SW480 (cell line): ENCODE results near the gene COL25A1.
"Not testable (repeated sequence)": the region's sequence is repeated elsewhere in the genome, so short reads cannot be mapped to it uniquely, and the experiment has no call there.

Experiments used
- DNase-seq: peaks from one replicate; pipeline ENCODE4 v3.0.0-alpha.2; 2016; ENCODE audit warnings: low spot score

Gene COL25A1

GRCh38 chr4:108903464-108904221, 398.8 kb downstream of the COL25A1 start:
- no peak for DNase-seq

GRCh38 chr4:108902769-108903168, 399.7 kb downstream of the COL25A1 start:
- DNase-seq = peak; percentile 63

GRCh38 chr4:108901291-108901690, 401.2 kb downstream of the COL25A1 start:
- no peak for DNase-seq

DNA sequence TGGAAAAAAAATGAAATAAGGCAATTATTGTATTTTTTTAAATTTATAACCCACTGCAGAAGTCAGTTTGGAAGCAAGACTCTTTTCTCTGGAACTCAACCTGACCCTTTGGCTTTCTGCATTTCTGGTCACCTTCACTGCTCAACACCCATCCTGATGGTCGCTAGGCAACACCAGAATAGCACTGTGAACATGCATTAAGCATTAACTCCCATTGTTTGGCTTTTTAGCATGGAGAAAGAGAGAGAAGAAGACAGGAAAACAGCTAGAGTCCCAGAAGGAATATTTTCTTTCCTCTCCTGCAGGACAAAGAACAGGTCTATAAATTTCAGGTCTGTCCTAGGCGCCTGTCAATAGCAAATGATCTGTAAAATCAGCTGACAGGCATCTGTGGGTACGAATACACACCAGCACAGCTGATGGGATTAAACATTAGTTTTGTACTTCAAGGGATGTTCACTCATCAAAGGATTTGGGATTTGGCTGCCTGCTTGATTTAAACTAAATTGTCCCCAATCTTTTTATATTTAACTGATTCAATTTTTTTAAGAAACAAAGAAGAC, 402.4 kb downstream of the COL25A1 start:
- no peak for DNase-seq

DNA sequence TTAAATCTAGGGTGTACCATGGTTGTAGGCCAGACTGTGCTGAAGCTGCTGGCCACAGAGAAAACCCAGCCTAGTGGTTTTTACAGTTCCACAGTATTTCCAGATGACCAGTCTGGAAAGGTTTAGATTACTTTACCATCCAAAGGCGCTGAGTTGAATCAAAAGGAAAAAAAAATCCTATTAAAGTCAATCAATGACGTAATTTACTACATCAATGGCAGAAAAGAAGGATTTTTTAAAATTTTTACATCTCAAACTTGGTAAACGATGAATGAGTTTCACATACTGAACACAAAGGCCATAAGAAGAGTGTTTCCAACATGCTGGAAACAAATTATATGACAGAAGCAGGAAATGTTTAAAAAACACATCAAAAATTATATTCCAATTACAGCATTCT, 409.0 kb downstream of the COL25A1 start:
- DNase-seq = no peak

DNA sequence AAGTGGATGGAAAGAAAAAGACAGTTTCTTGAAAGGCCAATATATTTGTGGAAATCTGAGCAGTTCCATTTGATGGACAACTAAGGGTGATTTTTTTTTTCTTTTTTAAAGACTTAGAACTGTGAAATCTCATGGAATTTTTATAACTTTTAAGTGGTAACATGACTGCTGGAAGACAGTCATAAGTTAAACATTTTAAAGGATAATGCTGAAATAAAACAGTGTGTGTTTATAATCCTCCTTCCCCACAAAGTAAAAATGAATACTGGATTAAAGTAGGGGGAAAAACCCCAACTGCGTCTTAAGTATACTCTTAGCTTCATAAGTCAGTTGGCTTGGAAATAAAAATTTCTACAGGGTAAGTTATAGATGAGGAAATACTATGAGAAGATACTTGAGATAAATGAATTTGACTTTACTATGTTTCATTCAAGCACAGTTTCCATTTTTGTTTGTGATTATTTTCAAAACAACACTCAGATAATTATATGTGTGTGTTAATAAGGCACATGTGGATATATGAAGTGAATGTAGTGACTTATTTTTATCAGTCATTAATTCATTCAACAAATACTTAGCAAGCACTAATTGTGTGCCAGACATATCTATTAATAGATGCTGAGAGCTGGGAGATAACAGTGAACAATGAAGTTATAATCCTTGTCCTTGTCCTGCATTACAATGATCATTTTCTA, 410.4 kb downstream of the COL25A1 start:
- DNase-seq = no peak

- DNase-seq = no peak
Measured at GRCh38 chr4:108890484-108890881, 412.0 kb downstream of the COL25A1 start.

DNA sequence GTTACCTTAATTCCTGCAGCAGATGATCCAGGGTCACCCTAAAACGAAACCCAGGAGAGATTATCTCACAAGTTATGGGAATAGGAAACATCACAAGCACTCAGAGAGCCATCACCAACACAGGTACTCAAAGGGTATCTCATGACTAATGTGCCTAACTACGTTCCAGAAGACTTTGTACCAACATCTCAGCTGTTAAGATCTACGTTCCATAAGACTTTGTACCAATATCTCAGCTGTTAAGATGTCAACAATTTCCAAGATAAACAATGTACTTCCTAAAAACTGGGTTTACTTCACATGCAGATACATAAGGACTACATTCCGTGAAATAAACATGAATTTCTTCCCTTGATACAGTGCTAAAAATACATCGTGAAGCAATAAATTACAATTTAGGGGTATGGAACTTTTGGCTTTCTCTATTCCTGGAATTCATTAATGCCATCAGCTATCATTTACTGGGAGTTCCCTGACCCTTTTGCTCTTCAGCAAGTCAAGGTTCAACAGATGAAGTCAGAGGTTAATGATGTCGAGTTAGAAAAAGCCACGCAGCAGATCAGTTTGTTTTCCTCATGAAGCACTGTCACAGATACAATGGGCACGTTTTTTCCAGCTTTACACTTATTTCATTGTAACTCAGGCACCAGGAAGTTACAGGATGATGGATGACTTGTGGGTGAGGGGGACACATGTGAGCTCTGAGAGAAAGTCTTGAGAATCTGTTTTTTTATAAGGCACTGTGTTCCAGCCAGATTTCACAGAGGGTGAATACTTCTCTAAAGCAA, 412.6 kb downstream of the COL25A1 start:
- no peak for DNase-seq

DNA sequence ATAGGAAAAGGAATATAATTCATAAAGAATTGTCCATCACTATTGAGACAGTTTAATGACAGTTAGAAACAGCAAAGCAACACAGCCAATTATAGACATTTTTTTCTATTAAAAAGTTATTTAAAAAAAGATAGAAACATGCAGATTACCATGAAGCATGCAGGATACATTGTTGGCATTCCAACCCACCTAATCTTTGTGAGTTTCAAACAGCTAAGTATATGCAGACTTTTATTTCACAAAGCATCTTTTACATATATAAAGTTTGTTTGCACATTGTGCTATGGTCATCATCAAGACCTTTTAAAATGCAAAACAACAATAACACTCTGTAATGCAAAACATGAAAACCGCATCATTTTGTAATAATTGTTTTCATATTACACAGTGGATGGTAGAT, 413.7 kb downstream of the COL25A1 start:
- no peak for DNase-seq

GRCh38 chr4:108887034-108887433, 415.4 kb downstream of the COL25A1 start:
- no peak for DNase-seq

DNA sequence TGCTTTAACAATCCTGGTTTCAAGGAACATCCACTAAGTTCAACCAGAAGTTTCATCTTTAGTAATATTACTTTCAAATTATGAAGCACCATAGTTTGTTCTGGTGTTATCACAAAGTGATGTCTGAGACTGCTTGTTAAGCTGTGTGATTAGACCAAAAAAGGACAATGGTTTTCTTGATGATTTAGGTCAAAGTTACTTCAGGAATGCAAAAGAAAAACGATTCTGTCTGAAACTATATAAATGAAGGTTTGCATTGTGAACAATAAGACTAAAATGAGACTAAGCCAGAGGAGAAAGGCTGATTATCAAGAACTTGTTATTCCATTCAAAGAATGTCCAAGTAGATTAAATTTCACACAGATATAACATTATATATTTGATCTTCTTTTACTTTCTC, 417.2 kb downstream of the COL25A1 start:
- no peak for DNase-seq

DNA sequence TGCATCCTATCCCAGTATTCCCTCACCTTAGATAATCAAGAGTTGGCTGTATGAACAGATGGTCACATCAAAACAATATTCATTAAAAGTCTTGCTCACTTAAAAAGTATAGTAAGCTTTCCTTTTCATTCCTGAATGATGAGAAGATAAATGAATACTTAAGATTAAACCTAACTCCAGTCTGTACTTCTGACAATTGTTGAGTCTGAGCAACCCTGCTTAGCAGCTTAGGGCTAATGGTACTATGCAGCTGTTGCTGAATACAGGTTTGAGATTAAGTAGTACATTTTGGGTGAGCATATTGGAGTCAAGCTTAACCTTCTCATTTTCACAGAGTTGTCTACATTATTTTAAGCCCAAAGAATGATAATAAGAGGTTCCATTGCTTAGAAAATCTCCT, 417.9 kb downstream of the COL25A1 start:
- no peak for DNase-seq

DNA sequence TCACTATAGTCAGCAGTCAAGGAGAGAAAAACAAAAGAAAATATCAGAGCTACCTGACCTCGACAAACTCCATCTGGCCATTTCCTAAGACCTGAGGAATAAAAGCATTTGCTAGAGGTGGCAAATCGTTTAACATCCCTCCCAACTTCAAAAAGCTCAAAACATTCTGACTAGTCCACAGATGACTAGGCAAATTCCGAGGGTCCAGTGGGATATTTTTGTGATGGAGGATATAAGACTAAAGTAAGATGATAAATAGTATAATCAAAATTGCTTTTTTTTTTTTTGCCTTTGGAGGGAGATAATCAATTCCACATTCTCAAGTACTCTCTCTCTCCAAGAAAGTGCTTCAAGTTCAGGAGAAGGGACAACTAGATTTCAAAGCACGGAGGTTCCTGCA, 420.5 kb downstream of the COL25A1 start:
- no peak for DNase-seq

DNA sequence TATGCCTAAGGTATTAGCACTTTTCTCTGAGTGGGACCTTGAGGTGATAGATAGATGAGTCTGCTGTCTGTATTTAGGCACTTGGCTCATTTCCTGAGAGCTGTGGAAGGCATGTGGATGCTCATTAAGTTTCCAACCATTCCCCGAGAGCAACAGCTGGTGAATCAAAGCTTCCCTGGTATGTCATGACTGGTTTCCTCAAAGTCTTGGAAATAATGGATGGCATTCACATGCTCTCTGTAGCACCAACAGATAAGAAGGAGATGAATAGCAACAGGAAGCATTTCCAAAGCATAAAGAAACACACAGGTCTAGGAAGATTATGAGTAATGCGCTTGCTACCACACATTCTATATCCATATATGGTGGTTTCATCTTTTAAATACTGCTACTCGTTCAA, 421.3 kb downstream of the COL25A1 start:
- no peak for DNase-seq

DNA sequence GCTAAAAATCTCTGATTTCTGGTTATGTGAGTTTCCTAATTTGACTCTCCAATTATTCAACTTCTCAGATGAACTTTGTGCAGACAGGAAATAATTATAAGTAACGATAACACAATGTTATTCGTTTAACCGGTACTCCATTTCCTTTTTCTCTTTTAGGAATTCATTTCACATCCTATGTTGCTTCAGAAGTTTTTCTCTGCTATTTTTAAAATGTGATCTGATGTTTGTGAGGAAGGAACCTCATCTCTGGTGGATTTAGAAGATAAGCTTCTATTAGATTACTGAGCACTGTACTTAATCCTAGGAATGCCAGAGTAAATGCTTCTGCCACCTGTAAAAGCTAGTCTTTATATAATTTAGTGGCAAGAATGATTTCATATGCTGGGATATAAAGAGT, 423.7 kb downstream of the COL25A1 start:
- no peak for DNase-seq

- DNase-seq = no peak
Measured at GRCh38 chr4:108877821-108878220, 424.6 kb downstream of the COL25A1 start.

DNA sequence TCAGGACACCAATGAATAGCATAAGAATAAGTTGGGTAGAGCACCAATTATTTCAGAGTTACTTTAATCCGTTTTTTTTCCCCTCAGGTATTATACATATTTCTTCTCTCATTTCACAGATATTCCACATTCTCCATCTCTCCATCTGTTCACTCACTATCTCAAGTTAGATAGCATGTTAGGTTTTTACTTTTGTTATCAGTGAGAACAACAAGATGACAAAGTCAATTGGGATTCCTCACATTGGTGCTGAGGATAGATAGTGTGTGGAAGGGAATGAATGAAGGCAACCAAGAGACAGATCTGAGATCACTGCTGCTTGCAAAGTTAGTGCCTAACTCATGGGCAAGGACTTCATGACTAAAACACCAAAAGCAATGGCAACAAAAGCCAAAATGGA, 427.7 kb downstream of the COL25A1 start:
- DNase-seq = no peak

DNA sequence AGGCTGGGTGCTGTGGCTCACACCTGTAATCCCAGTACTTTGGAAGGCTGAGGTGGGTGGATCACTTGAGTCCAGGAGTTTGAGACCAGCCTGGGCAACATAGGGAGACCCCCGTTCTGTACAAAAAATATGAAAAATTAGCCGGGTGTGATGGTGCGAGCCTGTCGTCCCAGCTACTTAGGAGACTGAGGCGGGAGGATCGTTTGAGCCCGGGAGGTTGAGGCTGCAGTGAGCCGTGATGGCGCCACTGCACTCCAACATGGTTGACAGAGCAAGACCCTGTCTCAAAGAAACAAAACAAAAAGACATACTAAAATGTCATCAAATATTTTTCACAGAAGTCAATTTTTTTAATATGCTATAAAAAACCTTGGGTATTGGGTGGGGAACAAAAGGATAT, 432.5 kb downstream of the COL25A1 start:
- not testable (repeated sequence) for DNase-seq

DNA sequence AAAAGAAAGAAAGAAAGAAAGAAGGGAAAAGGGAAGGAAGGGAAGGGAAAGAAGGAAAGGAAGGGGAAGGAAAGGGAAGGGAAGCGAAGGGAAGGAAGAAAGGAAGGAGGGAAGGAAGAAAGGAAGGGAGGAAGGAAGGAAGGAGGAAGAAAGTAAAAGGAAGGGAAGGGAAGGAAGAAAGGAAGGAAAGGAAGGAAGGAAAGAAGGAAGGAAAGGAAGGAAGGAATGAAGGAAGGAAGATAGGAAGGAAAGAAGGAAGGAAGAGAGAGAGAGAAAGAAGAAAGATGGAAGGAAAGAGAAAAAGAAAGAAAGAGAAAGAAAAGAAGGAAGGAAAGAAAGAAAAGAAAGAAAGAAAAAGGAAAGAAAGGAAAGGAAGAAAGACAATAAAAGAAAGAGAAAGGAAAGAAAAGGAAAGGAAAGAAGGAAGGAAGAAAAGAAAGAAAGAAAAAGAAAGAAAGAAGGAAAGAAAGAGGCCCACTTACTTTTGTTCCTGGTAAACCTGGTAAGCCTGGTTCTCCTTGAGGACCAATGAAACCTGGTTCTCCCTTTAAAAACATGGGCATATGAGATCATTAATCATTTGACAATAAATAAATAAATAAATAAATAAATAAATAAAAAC, 433.7 kb downstream of the COL25A1 start:
- DNase-seq = no peak

DNA sequence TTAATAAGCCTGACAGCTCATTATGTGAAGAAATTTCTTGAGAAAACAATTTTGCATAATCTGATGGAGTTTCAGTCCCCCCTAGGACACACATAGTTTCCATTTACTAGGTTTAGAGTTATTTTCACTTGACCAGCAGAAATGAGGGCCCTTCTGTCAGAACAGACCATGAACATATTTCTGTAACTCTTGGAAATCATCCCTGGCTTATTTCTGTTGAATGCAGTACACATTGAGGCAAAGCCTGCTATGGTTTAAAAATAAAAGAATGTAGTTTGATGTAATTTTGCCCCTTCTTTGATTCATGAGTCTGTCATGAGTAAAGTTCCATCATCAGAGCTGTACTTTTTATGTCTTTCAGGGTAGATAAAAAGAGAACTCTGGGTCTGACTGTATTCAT, 435.0 kb downstream of the COL25A1 start:
- DNase-seq = no peak

GRCh38 chr4:108861334-108861733, 441.1 kb downstream of the COL25A1 start:
- no peak for DNase-seq

DNA sequence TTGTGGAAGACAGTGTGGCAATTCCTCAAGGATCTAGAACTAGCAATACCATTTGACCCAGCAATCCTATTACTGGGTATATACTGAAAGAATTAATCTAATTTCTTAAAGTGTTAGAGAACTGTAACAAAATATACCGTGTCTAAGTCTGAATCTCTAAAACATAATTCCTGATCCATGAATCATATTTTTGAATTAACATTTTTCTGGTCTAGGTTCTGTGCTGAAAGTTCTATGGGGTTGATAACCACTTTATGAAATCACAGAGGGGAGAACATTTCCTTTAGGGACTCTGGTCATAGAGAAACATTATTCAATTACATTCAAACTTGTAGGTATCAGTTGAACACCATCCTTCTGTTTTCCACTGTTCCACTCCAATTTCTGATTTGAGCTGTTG, 447.7 kb downstream of the COL25A1 start:
- no peak for DNase-seq
